SK-N-SH treated with all-trans-retinoic acid at 6 μM for 48 hours (cell line): Measurements from ENCODE around the gene R3HDM2.

Source experiments
- BACH2 ChIP-seq: fragments of 250-450 bp; sonication (Bioruptor Pico); IDR thresholded peaks from 2 replicates; pipeline ENCODE4 v1.9.0; 2021; ENCODE audit warnings: mild to moderate bottlenecking, borderline replicate concordance
- CSDC2 ChIP-seq: fragments of 250-450 bp; sonication (Bioruptor Pico); IDR thresholded peaks from 2 replicates; pipeline ENCODE4 v1.5.0; 2020; ENCODE audit warnings: mild to moderate bottlenecking, moderate library complexity
- GLIS3 ChIP-seq: fragments of 250-450 bp; sonication (Bioruptor Pico); IDR thresholded peaks from 2 replicates; pipeline ENCODE4 v1.5.0; 2020; ENCODE audit warnings: mild to moderate bottlenecking, moderate library complexity
- ISL1 ChIP-seq: fragments of 250-450 bp; sonication (Bioruptor Pico); IDR thresholded peaks from 2 replicates; pipeline ENCODE4 v2.1.2; 2022; ENCODE audit warnings: mild to moderate bottlenecking, moderate library complexity
- OSR1 ChIP-seq: fragments of 250-450 bp; sonication (Bioruptor Pico); IDR thresholded peaks from 2 replicates; pipeline ENCODE4 v1.8.0; 2022; ENCODE audit warnings: moderate library complexity, mild to moderate bottlenecking, inconsistent platforms
- RARB ChIP-seq: fragments of 250-450 bp; sonication (Bioruptor Pico); IDR thresholded peaks from 2 replicates; pipeline ENCODE4 v1.8.0; 2021; ENCODE audit warnings: mild to moderate bottlenecking, moderate library complexity
- TSHZ2 ChIP-seq: fragments of 250-450 bp; sonication (Bioruptor Pico); IDR thresholded peaks from 2 replicates; pipeline ENCODE4 v1.5.0; 2020; ENCODE audit warnings: mild to moderate bottlenecking, moderate library complexity
- ZC3H10 ChIP-seq: fragments of 250-450 bp; sonication (Bioruptor Pico); IDR thresholded peaks from 2 replicates; pipeline ENCODE4 v1.5.1; 2021; ENCODE audit warnings: mild to moderate bottlenecking, moderate library complexity
- ZFP3 ChIP-seq: fragments of 250-450 bp; sonication (Bioruptor Pico); IDR thresholded peaks from 2 replicates; pipeline ENCODE4 v1.5.0; 2020; ENCODE audit warnings: mild to moderate bottlenecking, moderate library complexity
- ZFP30 ChIP-seq: fragments of 450-650 bp; formaldehyde crosslinking; IDR thresholded peaks from 2 replicates; pipeline ENCODE4 v1.5.0; 2022; ENCODE audit warnings: mild to moderate bottlenecking, moderate library complexity

- no peak for TF ChIP-seq ZC3H10 (CRISPR knock-in tag)
- TF ChIP-seq BACH2 (CRISPR knock-in tag): no peak
- TF ChIP-seq TSHZ2 (CRISPR knock-in tag): no peak
- no peak for TF ChIP-seq GLIS3 (CRISPR knock-in tag)
- no peak for TF ChIP-seq OSR1 (CRISPR knock-in tag)
- TF ChIP-seq ZFP3 (CRISPR knock-in tag): no peak
- TF ChIP-seq RARB (CRISPR knock-in tag): no peak
- TF ChIP-seq ZFP30 (CRISPR knock-in tag): no peak
- TF ChIP-seq ISL1: no peak
- no peak for TF ChIP-seq CSDC2 (CRISPR knock-in tag)
Measured at GRCh38 chr12:57204454-57204853, 226.4 kb downstream of the R3HDM2 start.
